Activated naive CD4-positive, alpha-beta T cell treated with anti-CD3 and anti-CD28 coated beads, Interleukin-2, amount 50 U/mL, for 72 hours (primary cell): Measurements from ENCODE around the gene ADORA2A. TPM values are rescaled to one million over a fixed set of nuclear protein-coding genes. Genes with fewer than 3 reads are reported as not detected.

ENCODE experiments used
- ATAC-seq, 2 donors: fragments of 150-1000 bp; cut with Tn5 transposase; 2 replicates each; pipeline ENCODE4 v1.10.0; 2021; ENCODE audit warnings: mild to moderate bottlenecking in 2 of 2, moderate library complexity in 2 of 2
- DNase-seq, 2 donors: peaks; one replicate each; pipeline ENCODE4 v3.0.0; 2021 to 2022; ENCODE audit warnings: low spot score in 2 of 2
- H3K27ac Mint-ChIP-seq, 2 donors: one replicate each; pipeline ENCODE4 v1.8.0; 2022; ENCODE audit warnings: mild to moderate bottlenecking in 2 of 2, mixed read lengths in 2 of 2
- H3K36me3 Mint-ChIP-seq, 2 donors: one replicate each; pipeline ENCODE4 v1.8.0; 2022; ENCODE audit warnings: mixed read lengths in 2 of 2
- H3K9me3 Mint-ChIP-seq, 2 donors: one replicate each; pipeline ENCODE4 v1.8.0; 2022; ENCODE audit warnings: mixed read lengths in 2 of 2
- total RNA-seq, 2 donors: library from RNA; stranded (reverse); gene quantifications; one replicate each; pipeline ENCODE4 v1.2.3, GENCODE V29; 2022

Gene ADORA2A
- total RNA-seq, 2 donors from 2014 or later: 33.8 to 34.4 TPM

GRCh38 chr22:24423519-24424000 lies 3.8 kb upstream of the ADORA2A start:
- H3K36me3 Mint-ChIP-seq: peaks cover 6 to 12% of the 10 kb centered on the region in 2 donors

GRCh38 chr22:24424001-24424900 lies 3.1 kb upstream of the ADORA2A start:
- DNase-seq (peak in 1 of 2 donors; percentile 53), ATAC-seq (peak; percentile 23 to 31)
- Mint-ChIP-seq H3K36me3 (peaks cover 11 to 17% of the 10 kb centered on the region in 2 donors), H3K27ac (no peak overlapping the region), H3K9me3 (no peaks in the 10 kb centered on the region)

More at GRCh38 chr22:24423519-24424000, 3.8 kb upstream of the ADORA2A start:
- DNase-seq (peak; percentile 79 to 82), ATAC-seq (peak; percentile 53 to 54)
- Mint-ChIP-seq H3K9me3 (no peaks in the 10 kb centered on the region), H3K27ac (no peak overlapping the region)

- Mint-ChIP-seq H3K9me3 (no peaks in the 10 kb centered on the region), H3K27ac (peak overlapping the region in 1 of 2 donors; percentile 96), H3K36me3 (peaks cover 11 to 17% of the 10 kb centered on the region in 2 donors)
- DNase-seq (no peak), ATAC-seq (no peak)
Observed at GRCh38 chr22:24424901-24425775, 2.3 kb upstream of the ADORA2A start.

GRCh38 chr22:24426436-24426835 lies 963 bp upstream of the ADORA2A start:
- Mint-ChIP-seq H3K9me3 (no peaks in the 10 kb centered on the region), H3K27ac (peak overlapping the region; percentile 9 to 96), H3K36me3 (peaks cover 11 to 17% of the 10 kb centered on the region in 2 donors)
- DNase-seq (no peak), ATAC-seq (no peak)

GRCh38 chr22:24426851-24427499 lies 424 bp upstream of the ADORA2A start:
- no peak for DNase-seq
- Mint-ChIP-seq H3K36me3 (peaks cover 11 to 17% of the 10 kb centered on the region in 2 donors), H3K9me3 (no peaks in the 10 kb centered on the region), H3K27ac (peak overlapping the region; percentile 93 to 96)
- peak in 1 of 2 donors; percentile 25 for ATAC-seq

- H3K36me3 Mint-ChIP-seq: peaks cover 11 to 17% of the 10 kb centered on the region in 2 donors
- ATAC-seq: peak in 1 of 2 donors; percentile 0
- H3K9me3 Mint-ChIP-seq: no peaks in the 10 kb centered on the region
- peak overlapping the region; percentile 93 to 96 for H3K27ac Mint-ChIP-seq
- DNase-seq: no peak
Observed at GRCh38 chr22:24428751-24429410, 1.5 kb downstream of the ADORA2A start.

- Mint-ChIP-seq H3K36me3 (peaks cover 11 to 22% of the 10 kb centered on the region in 2 donors), H3K9me3 (no peaks in the 10 kb centered on the region), H3K27ac (peak overlapping the region; percentile 93 to 96)
- DNase-seq (peak in 1 of 2 donors; percentile 70), ATAC-seq (peak; percentile 19 to 23)
Observed at GRCh38 chr22:24429411-24430365, 2.3 kb downstream of the ADORA2A start.

- no peak for ATAC-seq
- peaks cover 11 to 24% of the 10 kb centered on the region in 2 donors for H3K36me3 Mint-ChIP-seq
Observed at GRCh38 chr22:24430431-24431308, 3.3 kb downstream of the ADORA2A start.

GRCh38 chr22:24431309-24432034 lies 4.1 kb downstream of the ADORA2A start:
- ATAC-seq (no peak), DNase-seq (no peak)
- H3K27ac Mint-ChIP-seq: peak overlapping the region; percentile 91 to 96
- no peaks in the 10 kb centered on the region for H3K9me3 Mint-ChIP-seq
- H3K36me3 Mint-ChIP-seq: peaks cover 11 to 24% of the 10 kb centered on the region in 2 donors

More at GRCh38 chr22:24430431-24431308, 3.3 kb downstream of the ADORA2A start:
- no peaks in the 10 kb centered on the region for H3K9me3 Mint-ChIP-seq
- no peak for DNase-seq
- peak overlapping the region; percentile 91 to 96 for H3K27ac Mint-ChIP-seq

- H3K36me3 Mint-ChIP-seq: peaks cover 11 to 24% of the 10 kb centered on the region in 2 donors
- no peak for ATAC-seq
- no peaks in the 10 kb centered on the region for H3K9me3 Mint-ChIP-seq
- peak overlapping the region; percentile 65 to 96 for H3K27ac Mint-ChIP-seq
- DNase-seq: no peak
Observed at GRCh38 chr22:24432059-24432853, 4.9 kb downstream of the ADORA2A start.

- DNase-seq (no peak), ATAC-seq (no peak)
- Mint-ChIP-seq H3K27ac (peak overlapping the region; percentile 97 to 99), H3K9me3 (no peaks in the 10 kb centered on the region), H3K36me3 (peaks cover 9 to 16% of the 10 kb centered on the region in 2 donors)
Observed at GRCh38 chr22:24433001-24433827, 5.8 kb downstream of the ADORA2A start.
